Activated T-cell treated with anti-CD3 and anti-CD28 coated beads for 48 hours (primary cell): ENCODE measurements around the gene POLDIP2.

ENCODE experiments used
- DNase-seq: peaks from one replicate; pipeline ENCODE4 v3.0.0-alpha.2; 2020; ENCODE audit warnings: low read depth

Gene POLDIP2

DNA sequence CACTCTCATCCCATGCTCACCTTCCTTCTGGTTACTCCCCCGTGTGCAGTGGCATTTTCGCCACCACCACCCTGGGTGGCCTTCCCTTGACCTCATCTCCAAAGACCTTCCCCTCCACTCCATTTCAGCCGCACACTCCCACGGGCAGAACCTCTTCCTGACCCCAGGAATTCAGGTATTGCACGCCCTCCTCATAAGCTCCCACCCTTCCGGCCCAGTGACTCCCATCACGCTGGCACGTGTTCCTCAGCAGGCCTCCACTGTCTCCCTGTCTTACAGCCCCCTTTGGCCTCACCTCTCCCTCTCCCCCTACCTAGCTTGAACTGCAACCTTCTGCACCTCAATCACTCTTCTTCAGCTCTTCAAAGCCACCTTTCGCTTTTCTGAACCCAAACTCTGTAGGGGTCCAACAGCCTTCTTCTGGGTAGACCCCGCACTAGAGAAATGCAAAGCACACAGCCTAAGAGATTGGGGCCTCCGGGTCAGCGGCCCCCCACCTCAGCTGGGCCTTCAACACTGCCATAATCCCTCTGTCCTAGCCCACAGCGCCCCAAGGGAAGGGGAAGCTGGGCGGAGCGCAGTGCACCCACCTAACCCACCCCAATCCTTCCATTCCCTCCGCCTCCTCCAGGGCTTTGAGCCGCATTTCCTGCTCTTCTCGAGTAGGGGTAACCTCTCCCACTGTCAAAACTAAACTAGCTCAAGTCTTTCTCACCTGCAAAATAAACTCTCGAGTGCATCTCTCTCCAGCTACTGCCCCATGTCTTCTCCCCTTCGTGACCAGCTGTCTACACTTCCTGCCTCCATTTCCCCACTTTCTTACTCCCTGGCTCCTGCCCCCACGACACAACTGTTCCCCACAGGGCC lies 40.0 kb downstream of the POLDIP2 start:
- no peak for DNase-seq

DNA sequence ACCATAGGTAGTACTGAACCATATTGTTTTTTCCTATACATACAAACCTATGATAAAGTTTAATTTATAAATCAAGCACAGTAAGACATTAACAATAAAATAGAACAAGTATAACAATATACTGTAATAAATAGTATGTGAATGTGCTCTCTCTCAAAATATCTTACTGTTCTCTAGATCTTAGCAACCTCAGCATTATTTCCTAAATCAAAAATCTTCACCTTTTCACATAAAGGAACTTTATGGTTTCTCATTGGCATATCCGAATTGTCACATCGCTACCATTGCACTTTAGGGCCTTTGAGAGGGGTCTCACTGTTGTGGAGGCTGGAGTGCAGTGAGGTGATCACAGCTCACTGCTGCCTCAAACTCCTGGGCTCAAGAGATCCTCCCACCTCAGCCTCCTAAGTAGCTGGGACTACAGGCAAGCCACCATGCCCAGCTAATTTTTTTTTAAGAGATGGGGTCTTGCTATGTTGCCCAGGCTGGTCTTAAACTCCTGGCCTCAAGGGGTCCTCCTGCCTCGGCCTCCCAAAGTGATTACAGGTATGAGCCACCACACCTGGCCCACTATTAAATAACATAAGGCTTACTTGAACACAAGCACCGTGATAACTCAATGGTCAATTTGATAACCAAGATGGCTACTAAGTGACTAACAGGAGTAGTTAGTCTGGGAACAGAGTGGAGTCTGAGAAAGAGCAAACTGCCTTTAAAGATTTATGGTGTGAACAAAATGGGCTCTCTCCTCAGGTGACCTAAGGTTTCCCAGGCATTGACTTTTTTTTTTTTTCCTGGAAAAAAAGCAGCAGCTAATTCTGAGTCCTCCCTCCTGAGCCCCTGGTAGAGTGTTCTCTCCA lies 41.3 kb downstream of the POLDIP2 start:
- no peak for DNase-seq

DNA sequence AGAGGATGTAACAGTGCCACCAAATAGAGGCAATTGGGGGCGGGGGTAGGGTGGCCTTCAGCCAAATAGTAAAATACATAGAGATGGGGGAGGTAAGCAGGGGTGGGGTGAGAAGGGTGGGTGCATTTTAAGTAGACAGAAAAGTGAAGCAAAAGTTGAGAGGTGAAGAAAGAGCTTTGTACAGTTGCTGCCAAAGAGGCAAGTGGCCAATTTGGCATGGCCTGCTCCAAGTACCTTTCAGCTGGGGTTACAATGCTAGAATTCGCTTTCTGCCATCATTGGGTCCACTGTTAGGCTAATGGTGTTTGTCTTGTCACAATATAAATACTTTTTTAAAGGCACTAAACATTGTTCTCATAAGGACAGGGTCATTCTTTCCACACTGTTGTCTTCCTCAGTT lies 43.5 kb downstream of the POLDIP2 start:
- DNase-seq = no peak

DNA sequence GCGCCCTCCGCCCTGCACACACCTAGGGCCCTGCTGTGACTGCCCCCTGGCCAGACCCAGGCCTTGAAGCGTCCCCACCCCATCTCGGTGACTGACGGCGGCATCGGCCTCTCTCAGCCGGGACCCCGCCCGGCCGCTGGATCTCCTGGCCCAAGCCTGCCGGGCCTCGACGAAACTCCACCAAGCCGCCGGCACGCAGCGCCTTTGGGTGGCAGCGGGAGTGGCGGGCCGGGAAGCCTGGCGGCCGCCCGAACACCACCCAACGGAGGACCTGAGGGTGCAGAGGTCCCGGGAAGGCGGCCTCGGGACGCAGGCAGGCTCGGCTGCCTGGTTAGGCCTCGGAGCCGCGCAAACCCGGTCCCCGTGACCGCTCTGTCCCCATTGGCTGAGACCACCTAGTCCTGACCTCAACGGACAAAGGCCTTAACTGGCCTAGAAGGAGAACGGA lies 50.3 kb downstream of the POLDIP2 start:
- no peak for DNase-seq

DNA sequence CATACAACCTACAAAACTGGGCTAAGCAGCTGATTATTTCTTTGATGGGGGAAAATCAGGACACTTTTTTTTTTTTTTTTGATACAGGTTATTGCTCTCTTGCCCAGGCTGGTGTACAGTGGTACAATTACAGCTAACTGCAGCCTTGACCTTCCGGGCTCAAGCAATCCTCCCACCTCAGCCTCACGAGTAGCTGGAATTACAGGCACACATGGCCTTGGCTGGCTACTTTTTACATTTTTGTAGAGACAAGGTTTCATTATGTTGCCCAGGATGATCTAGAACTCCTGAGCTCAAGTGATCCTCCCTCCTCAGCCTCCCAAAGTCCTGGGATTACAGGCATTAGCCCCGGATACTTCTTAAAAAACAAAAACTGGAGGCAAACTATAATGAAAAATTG lies 58.9 kb downstream of the POLDIP2 start:
- DNase-seq = no peak
